Activated CD8-positive, alpha-beta T cell treated with anti-CD3 and anti-CD28 coated beads for 36 hours (primary cell): ENCODE measurements around the gene NRN1L. TPM values are rescaled to one million over a fixed set of nuclear protein-coding genes. Genes with fewer than 3 reads are reported as not detected.
A peak's percentile ranks its signal among the peaks of the same experiment; 100 is the strongest.

Experiments used
- ATAC-seq: fragments of 200-7000 bp; cut with Tn5 transposase; one replicate; pipeline ENCODE4 v1.10.0; 2021; ENCODE audit warnings: mild to moderate bottlenecking, moderate library complexity
- CTCF ChIA-PET: fragments of 350-600 bp; sonication (Branson Sonifier 250); formaldehyde crosslinking; loops from one replicate; lab custom pipeline; 2021; ENCODE audit warnings: antibody characterized with exemption; lab: Charles Lee
- POLR2A ChIA-PET: fragments of 350-600 bp; sonication (Branson Sonifier 250); formaldehyde crosslinking; loops from one replicate; lab custom pipeline; 2021; ENCODE audit warnings: antibody characterized with exemption; lab: Charles Lee
- DNase-seq: peaks from one replicate; pipeline ENCODE4 v3.0.0-alpha.2; 2020
- H3K27ac Mint-ChIP-seq: one replicate; pipeline ENCODE4 v1.8.0; 2021; ENCODE audit warnings: mild to moderate bottlenecking, mixed read lengths
- H3K27me3 Mint-ChIP-seq: one replicate; pipeline ENCODE4 v1.8.0; 2021; ENCODE audit warnings: mixed read lengths
- H3K36me3 Mint-ChIP-seq: one replicate; pipeline ENCODE4 v1.8.0; 2021; ENCODE audit warnings: low read depth, mixed read lengths
- H3K4me1 Mint-ChIP-seq: one replicate; pipeline ENCODE4 v1.8.0; 2021; ENCODE audit warnings: low read depth, mixed read lengths
- H3K4me3 Mint-ChIP-seq: one replicate; pipeline ENCODE4 v1.8.0; 2021; ENCODE audit warnings: mild to moderate bottlenecking, moderate library complexity, mixed read lengths
- H3K9me3 Mint-ChIP-seq: one replicate; pipeline ENCODE4 v1.8.0; 2021; ENCODE audit warnings: mixed read lengths
- intact Hi-C: fragments of 100-400 bp; cut with micrococcal nuclease; formaldehyde crosslinking; loops from one replicate; pipeline ENCODE4 v1.10.0; 2022
- total RNA-seq, 2 experiments: library from RNA; stranded (reverse); gene quantifications; one replicate each; pipeline ENCODE4 v1.2.3, GENCODE V29; 2021
- TF ChIP-seq, protein P1 (sequence below): fragments of 200-600 bp; IDR thresholded peaks from one replicate; pipeline ENCODE4 v1.8.0; 2022; ENCODE audit warnings: antibody characterized with exemption, mild to moderate bottlenecking

NRN1L gene
- total RNA-seq, 2 experiments from 2014 or later: 0.83 TPM; not detected in 1

- Mint-ChIP-seq H3K36me3 (peaks cover 2% of the 10 kb centered on the region), H3K4me1 (peaks cover 28% of the 10 kb centered on the region), H3K4me3 (no peak overlapping the region), H3K27me3 (no peaks in the 10 kb centered on the region), H3K9me3 (no peaks in the 10 kb centered on the region), H3K27ac (peak overlapping the region; percentile 82)
- CTCF ChIA-PET: interaction anchor here (0.6 to 2.0 kb wide), 5 partner anchors 8 to 101 kb away, joined by 3 to 14 read pairs (median 8); no protein-coding TSS in a partner anchor
- DNase-seq (no peak), ATAC-seq (peak; percentile 12)
- intact Hi-C loops: no loop called here
- TF ChIP-seq, protein P1, sequence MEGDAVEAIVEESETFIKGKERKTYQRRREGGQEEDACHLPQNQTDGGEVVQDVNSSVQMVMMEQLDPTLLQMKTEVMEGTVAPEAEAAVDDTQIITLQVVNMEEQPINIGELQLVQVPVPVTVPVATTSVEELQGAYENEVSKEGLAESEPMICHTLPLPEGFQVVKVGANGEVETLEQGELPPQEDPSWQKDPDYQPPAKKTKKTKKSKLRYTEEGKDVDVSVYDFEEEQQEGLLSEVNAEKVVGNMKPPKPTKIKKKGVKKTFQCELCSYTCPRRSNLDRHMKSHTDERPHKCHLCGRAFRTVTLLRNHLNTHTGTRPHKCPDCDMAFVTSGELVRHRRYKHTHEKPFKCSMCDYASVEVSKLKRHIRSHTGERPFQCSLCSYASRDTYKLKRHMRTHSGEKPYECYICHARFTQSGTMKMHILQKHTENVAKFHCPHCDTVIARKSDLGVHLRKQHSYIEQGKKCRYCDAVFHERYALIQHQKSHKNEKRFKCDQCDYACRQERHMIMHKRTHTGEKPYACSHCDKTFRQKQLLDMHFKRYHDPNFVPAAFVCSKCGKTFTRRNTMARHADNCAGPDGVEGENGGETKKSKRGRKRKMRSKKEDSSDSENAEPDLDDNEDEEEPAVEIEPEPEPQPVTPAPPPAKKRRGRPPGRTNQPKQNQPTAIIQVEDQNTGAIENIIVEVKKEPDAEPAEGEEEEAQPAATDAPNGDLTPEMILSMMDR: no peak
- POLR2A ChIA-PET: interaction anchor here (1.2 to 1.5 kb wide), 2 partner anchors 18 to 76 kb away, joined by 3 to 6 read pairs; no protein-coding TSS in a partner anchor
Observed at GRCh38 chr16:67917140-67917851, 32.6 kb downstream of the NRN1L start.

DNA sequence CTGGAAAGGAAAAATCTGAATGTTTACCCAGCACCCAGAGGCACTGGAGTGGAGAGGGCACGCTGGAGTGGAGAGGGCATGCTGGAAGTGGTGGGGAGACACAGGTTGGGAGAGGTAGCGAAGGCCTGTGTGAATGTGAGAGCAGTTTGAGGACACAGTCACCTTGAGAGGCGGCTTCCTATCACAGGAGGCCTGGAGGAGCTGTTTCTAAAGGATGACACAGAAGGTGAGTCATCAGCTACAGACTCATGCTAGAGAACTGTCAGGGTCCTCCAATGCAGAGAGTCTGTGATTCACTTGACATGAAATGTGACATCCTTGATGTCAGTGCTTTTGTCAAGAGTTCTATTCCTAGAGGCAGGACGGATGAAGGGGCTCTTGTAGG, 33.2 kb downstream of the NRN1L start:
- Mint-ChIP-seq H3K36me3 (peaks cover 2% of the 10 kb centered on the region), H3K4me1 (peaks cover 30% of the 10 kb centered on the region), H3K4me3 (no peak overlapping the region), H3K27ac (peak overlapping the region; percentile 82), H3K9me3 (no peaks in the 10 kb centered on the region), H3K27me3 (no peaks in the 10 kb centered on the region)
- DNase-seq (peak; percentile 75), ATAC-seq (peak; percentile 100)
- TF ChIP-seq, protein P1: no peak
- CTCF ChIA-PET: interaction anchor here (0.6 to 2.0 kb wide), 7 partner anchors 9 to 123 kb away, joined by 3 to 14 read pairs (median 3); no protein-coding TSS in a partner anchor
- POLR2A ChIA-PET: interaction anchor here (1.2 to 1.5 kb wide), 2 partner anchors 18 to 77 kb away, joined by 3 to 6 read pairs; no protein-coding TSS in a partner anchor
- intact Hi-C loops: no loop called here

DNA sequence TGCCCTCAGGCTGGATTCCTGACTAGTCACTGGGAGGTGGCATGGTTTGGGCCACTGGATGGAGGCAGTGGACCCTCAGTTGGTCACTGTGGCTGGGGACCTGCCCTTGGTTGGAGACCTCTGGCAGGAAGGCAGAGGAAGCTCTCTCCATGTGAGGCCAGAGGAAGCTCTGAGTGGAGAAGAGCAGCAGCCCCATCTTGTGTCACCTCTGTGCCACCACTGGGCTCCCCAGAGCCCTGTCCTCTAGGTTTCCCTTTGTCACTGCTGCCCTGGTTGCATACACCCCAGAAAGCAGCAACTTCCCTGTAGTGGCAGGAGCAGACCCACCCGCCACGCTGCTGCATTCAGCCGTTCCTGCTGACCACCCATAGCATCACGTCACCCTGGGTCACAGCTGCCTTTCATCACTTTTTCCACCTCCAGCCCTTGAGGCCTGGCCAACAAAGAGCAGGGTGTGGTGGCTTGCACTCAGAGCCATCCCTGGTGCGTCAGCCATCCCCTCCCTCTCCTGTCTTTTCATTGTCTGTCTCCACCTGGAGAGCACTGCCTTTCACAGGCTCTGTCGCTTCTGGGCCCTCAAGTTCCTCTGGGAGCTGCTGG, 35.0 kb downstream of the NRN1L start:
- no peaks in the 10 kb centered on the region for H3K27me3 Mint-ChIP-seq
- DNase-seq (no peak), ATAC-seq (no peak)
- CTCF ChIA-PET: interaction anchor here (0.7 to 2.1 kb wide), 8 partner anchors 9 to 145 kb away, joined by 3 to 18 read pairs (median 4); no protein-coding TSS in a partner anchor
- POLR2A ChIA-PET: interaction anchor here (1.0 to 1.4 kb wide), 3 partner anchors 15 to 26 kb away, joined by 3 to 4 read pairs (median 3); no protein-coding TSS in a partner anchor
- no peak overlapping the region for H3K4me3 Mint-ChIP-seq
- intact Hi-C loops: no loop called here
- TF ChIP-seq, protein P1: no peak
- H3K4me1 Mint-ChIP-seq: peaks cover 30% of the 10 kb centered on the region
- no peaks in the 10 kb centered on the region for H3K9me3 Mint-ChIP-seq
- no peak overlapping the region for H3K27ac Mint-ChIP-seq
- peaks cover 2% of the 10 kb centered on the region for H3K36me3 Mint-ChIP-seq

GRCh38 chr16:67922221-67922620, 37.5 kb downstream of the NRN1L start:
- DNase-seq (no peak), ATAC-seq (no peak)
- peaks cover 26% of the 10 kb centered on the region for H3K4me1 Mint-ChIP-seq
- no peaks in the 10 kb centered on the region for H3K36me3 Mint-ChIP-seq
- no peaks in the 10 kb centered on the region for H3K27me3 Mint-ChIP-seq
- TF ChIP-seq, protein P1: no peak
- ChIA-PET CTCF (interaction anchor here (1.0 to 7.8 kb wide), 4 partner anchors 11 to 106 kb away, joined by 3 to 81 read pairs (median 8); partner anchors contain the start of gene NRN1L), POLR2A (interaction anchor here (1.2 to 1.5 kb wide), 3 partner anchors 9 to 47 kb away, joined by 4 to 6 read pairs (median 4); partner anchors contain the start of genes CTRL and PSMB10)
- H3K27ac Mint-ChIP-seq: peak overlapping the region; percentile 85
- intact Hi-C loops: no loop called here
- H3K4me3 Mint-ChIP-seq: no peak overlapping the region
- H3K9me3 Mint-ChIP-seq: no peaks in the 10 kb centered on the region
